HG02938 (cell line): ENCODE results near the gene S100A7.

Experiments
- ATAC-seq: cut with Tn5 transposase; IDR thresholded peaks from one replicate; pipeline ENCODE4 v1.9.1; 2021; ENCODE audit warnings: mild to moderate bottlenecking, moderate library complexity; ENCODE audit not compliant: unreplicated experiment

The S100A7 gene

DNA sequence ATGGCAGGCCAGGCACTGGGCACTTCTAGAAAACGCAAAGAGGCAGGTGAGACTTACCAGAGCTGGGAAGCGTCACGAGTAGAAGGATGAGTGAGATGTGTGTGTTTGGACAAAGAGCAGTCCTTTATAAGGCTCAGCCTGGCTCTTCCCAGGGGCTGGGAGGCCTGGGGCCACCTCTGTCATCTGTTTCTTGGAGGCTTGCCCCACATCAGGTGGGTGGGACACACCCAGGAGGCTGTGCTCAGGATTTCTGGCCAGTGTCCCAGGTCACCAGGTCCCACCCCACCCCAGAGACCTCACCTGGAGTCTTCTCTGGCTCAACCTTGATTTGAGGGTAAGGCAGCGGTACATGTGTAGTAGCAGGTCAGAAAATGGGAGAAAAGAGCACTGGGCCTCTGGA lies at the start of gene S100A7:
S100A7 (minus strand) TSS at position 101 of the 400 bp plus-strand sequence. CDS start 1,638 bp downstream, outside the sequence.
- no peak for ATAC-seq

DNA sequence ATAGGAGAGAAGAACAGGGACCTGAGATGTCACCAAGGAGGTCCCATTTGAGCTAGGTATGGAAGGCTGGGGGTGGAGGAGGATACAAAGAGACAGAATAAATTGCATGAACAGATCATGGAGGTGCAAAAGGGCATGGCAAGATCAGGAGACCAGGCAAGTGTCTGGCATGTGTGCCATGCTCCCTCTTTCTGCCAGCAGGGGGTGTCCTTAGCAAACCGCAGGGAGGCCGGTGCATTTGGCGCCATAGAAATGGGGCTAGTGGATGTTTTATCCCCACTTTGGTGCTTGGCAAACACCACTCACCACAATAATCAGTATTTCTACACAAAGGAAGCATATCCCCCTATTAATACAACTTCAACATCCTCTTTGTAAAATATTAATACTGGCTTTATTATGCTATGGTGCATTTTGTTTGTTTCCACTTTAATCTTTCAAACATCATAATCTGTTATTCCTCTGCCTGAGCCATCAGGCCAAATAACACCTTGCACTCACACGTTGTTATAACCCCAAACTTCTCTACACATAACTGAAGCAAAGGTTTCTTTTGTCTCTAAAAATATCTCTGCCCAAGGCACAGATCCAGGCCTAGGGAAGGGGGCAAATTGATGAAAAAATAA lies 49.4 kb upstream of the S100A7 start:
- no peak for ATAC-seq

DNA sequence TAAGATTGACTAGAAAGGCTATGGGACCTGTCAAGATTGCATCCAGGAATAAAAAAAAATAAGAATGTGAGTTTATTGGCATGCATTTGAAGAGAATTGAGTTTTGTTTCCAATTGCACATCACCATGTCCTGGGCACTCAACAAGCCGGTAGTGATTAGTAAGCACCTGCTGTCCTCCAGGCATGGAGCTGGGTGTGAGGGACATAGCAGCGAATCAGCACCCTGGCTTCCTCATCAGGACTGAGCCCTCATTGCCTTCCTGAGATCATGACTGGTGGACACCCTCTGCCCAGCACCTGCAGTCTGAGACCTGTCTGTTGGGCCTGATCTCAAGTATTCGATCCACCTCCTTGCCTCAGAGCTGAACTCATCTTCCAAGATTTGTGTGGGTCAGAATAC lies 48.6 kb upstream of the S100A7 start:
- no peak for ATAC-seq

DNA sequence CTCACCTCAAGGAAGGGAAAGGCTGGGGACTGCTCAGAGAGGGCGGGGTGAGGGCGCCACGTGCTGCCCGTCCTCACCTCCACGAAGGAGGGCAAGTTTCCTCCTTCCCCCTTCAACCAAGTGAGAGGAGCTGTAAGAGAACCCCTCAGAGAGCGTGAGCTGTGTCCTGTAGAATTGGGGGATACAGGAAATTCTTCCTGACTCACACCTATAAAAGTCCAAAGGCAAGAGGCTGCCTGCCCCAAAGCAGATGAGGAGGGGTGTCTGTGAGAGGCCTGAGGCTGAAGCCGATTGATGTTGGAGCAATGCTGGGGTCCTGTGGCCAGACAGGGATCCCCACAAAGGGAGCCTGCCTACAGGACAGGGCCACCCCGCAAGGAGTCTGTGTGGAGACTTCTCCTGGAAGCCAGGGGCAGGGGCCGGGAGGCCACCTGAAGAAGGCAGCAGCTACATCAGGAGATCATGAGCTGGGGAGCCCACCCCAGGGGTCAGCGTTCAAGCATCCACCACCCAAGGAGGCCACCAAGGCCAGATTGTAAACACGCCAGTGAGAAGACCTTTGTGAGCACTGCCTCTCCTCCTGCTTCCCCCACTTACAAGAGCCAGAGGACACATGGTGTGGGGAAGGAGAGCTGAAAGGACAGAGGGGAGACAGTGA lies 47.6 kb upstream of the S100A7 start:
- no peak for ATAC-seq

DNA sequence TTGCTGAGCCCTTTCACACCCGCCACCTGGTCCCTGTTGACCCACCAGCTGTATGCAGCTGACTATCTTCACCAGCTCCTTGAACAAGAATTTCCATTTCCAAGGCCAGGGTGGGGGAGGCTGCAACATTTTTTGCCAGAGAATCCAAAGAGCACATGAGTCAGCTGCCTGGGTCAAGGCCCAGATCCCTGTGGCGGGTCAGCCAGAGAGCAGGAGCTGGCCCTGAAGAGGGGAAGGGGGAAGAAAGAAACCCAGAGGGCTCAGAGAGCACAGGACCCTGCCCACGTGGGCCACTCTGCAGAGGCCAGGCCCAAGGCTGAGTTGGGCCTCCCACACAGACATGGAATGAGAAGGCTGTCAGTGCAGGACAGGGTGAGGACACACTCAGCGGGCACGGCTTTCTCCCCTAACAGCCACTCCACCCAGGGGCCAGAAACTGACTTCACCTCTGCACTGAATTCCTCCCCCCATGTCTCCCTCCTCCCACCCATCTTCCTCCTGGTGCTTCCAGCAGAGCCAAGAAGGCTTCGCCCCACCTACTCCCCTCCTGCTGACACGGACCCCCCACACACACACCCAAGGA lies 46.5 kb upstream of the S100A7 start:
- no peak for ATAC-seq

DNA sequence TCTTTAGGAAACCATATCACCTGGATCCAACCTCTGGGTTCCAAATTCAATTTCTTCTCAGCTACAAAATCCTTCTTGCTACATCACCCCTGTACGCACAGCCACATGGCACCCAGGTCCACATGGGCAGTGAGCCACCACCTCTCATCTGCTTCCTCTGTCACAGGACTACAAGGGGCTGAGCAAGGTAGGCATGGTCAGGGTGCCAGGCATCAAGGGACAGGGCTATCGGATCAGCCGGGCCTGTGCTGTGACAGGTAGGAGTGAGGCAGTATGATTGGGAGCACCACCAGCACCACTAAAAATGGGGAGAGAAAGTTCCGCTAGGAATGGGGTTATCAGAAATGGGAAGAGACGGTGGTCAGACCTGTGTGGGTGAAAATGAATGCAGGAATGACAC lies 45.9 kb upstream of the S100A7 start:
- no peak for ATAC-seq

DNA sequence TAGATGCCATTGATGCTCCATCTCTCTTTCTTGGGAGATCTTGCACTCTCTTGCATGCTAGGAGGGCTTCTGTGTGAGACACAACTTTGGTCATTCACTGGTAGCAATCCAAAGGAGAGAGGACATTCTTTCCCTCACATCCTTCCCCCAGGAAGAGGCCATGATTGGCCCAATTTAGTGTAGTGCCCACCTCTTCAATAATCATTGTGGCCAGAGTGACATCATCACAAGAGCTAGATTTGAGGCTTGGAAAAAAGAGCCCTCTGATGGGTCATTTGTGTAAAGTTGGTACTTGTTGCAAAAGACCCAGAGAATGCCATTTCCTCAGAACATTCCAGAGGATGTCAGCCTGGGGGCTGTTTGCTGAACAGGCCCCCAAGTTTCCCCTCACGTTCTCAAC lies 45.1 kb upstream of the S100A7 start:
- no peak for ATAC-seq

DNA sequence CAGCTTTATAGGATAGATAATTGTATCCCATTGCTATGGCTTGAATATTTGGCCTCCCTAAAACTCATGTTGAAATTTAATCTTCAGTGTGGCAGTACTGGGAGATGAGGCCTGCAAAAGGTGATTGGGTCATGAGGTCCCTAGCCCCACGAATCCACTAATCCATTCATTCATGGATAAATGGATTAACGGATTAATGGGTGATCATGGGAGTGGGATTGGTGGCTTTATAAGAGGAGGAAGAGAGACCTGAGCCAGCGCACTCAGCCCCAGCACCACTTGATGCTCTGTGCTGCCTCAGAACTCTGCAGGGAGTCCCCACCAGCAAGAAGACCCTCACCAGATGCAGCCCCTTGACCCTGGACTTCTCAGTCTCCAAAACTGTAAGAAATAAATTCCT lies 43.3 kb upstream of the S100A7 start:
- ATAC-seq = no peak

DNA sequence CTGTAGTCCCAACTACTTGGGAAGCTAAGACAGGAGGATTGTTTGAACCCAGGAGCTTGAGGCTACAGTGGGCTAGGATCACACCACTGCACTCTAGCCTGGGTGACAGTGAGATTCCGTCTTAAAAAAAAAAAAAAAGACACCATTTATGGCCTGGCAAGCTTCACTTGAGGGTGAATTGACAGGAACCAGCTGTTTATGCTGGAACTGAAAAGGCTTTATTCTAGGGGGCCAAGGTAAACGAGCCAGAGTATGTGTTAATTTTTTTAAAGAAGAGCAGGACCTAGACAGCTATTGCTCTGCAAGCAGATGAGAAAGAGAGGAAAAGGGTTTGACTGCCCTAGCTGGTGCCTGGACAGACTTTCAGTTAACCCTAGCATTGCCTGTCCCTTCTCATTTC lies 38.3 kb upstream of the S100A7 start:
- no peak for ATAC-seq

DNA sequence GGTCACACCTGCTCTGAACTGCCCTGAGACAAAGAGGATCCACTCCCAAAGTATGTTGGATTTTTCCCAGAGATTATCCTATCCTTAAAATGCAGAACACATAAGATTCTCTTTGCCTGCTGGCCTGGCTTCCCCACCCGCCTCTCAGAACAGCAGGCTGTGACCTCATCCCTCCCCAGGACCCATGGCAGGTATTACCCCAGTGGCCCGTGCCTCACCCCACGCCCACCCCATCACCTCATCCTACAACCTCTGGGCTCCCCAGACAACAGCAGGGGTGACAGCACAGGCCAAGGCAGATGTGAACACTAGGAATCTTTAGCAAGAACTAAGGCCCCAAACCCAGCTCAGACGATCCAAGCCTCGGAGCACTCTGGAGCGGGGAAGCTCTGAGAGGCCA lies 35.1 kb upstream of the S100A7 start:
- no peak for ATAC-seq

DNA sequence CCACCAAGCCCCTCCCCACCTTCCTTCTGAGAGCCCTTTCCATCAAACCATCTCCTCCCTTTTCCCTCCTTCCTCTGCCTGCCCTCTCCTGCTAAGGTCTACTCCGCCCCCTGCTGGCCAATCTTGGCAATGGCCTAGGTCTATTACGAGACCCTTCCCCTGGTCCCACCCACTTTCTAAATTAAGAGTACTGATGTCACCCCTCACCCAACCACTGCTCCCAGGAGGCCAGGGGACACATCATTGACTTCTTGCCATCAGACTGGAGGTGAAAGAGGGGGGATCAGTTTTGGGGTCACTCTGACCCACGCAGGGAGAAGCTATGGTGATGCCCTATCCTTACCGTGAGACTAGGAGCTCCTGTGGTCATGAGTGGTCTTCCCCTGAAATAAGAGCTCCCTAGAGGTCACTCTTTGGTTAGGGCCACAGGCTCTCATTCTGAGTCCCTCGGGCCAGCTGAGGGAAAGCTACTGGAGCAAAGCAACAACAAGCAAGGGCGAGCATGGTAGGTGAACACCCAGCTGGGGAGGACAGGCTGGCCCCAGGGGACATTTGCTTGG lies 34.6 kb upstream of the S100A7 start:
- ATAC-seq = no peak

DNA sequence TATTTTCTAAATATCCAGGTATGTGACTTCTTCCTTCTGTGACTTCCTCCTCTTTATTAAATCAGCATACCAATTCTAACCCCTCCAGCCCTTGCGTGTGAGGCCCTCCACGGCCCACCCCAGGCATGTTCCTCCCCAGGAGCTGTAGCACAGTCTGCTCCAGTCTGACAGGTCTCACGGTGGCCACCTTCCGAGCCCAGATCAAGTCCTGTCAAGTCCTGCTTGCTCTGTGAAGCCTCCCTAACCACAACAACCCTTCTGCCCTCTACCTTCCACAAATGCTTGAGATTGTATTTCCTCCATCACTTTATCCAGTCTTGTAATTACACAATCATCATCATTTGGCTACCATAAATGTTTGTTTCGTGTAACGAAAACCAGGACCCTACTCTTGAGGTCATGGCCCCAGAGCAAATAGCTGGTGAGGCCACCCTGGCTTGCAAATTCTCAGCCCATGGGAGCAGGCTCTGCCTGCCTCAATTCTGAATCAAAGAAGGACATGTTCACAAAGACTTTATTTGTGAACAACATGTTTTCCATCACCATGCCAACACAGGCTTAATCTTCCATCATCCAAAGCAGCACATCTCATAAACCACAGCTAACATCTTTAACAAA lies 33.0 kb upstream of the S100A7 start:
- ATAC-seq = no peak

DNA sequence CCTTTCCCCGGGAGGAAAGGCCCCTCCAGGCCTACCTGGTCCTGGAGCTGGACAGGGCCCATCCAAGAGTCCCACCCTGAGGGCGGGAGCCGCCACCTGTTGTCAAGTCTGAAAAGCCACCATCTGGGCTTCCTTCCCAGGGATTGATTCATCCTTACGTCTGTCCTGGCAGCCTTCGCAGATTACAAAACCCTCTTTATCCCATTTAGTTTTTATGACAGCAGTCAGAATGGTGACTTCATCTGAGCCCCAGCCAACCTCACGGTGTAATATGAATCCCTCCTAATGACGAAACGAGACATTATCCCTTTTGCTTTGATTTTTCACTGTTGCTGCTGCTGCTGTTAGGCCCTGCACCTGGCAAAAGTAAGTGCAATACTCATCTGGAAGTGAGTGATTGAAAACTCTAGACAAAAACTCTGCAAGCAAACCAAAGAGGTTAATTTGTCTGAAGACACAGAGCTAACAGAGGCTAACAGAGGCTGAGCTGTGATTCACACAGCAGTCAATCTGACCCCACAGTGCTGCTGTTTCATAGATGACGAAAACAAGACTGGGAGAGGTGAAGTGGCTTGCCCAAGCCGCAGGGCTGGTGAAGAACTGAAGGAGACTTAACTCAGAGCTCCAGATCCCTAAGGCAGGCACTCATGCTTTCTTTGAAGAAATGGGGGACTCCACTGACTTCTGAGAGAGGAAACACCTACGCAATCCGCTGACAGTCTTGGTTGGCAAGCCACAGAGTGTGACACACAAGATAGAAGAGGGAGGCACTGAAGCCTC lies 30.0 kb upstream of the S100A7 start:
- ATAC-seq = no peak

DNA sequence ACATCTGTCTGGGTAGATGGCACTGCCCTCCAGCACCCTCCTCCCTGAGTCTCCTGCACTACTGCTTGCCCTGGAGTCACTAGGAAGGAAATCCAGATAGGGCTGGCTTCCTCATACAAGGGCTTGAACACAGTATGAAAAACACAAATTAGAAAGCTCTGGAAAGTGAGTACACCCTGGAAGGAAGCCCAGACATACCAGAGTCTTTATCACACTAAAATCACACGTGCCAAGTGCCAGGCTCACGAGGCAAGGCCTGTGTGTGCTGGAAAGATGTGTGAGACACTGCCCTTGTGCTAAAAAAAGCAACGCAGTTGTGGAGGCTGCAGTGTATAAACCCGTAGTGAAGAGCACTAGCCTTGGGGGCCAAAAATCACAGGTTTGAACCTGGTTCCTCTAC lies 28.3 kb upstream of the S100A7 start:
- no peak for ATAC-seq

DNA sequence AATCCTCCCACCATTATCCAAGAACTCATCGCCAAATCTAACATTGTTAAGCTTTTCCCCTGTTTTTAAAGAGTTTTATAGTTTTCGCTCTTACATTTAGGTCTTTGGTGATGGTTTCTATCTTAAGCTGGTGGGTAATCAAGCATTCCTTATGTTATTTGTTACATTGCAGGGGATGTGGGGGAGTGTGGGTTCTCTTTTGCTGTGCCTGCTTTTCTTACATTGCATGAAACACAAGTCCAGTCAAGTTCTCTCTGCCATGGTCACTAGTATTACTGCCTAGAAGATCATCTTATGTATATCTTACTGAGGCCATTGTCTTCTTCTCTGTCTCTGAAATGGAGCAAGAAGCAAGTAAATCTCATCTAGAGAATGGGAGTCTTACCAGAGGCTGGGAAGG lies 27.3 kb upstream of the S100A7 start:
- no peak for ATAC-seq

DNA sequence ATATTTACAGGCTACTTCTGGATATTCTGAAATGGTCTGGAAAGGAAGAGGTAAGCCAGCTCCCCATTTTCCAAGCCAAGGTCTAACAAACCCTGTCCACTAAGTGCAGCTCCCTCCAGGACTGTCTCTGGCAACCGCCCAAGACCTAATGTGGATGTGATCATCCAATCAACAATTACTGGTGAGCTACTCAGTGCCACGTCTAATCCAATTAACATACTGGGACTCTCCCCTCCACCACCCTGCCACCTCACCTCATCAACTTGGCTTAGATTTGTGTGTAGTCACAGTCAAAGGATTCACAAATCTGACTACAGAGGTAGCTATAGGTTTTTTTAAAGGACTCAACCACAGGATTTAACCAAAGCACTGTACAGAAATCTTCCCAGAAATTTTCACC lies 25.4 kb upstream of the S100A7 start:
- ATAC-seq = no peak

DNA sequence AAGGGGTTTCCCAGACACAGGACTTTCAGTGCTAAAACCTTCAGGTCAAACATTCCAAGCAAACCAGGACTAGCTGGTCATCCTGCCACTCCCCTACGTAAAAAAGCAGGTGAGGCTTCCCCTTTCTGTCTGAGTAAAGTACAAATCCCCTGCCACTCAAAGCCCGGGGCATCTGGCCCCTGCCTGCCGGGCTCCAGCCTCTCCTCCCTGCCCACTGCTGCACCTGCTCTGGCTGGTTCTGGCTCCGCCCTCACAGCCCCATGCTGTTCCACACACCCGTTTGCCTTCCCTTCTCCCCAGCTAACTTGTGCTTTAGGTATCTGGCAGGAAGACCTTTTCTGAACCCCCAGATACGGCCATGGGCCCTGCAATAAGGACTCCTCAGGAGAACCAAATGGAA lies 23.3 kb upstream of the S100A7 start:
- no peak for ATAC-seq

DNA sequence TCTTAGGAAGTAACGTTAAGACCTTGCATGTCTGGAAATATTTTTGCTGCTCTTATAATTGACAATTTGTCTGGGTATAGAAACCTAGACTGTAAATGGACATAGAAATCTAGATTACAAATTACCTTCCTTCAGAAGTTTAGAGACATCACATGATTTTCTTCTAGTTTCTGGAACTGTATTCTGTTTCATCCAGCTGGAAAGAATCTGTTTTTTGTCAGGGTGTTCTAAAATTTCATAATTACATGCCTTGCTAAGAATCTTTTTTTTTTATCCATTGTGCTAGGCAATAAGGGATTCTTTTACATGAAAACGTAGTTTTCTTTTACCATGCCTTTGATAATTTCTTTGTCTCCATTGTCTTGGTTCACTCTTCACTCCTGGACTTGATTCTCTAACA lies 20.7 kb upstream of the S100A7 start:
- no peak for ATAC-seq

DNA sequence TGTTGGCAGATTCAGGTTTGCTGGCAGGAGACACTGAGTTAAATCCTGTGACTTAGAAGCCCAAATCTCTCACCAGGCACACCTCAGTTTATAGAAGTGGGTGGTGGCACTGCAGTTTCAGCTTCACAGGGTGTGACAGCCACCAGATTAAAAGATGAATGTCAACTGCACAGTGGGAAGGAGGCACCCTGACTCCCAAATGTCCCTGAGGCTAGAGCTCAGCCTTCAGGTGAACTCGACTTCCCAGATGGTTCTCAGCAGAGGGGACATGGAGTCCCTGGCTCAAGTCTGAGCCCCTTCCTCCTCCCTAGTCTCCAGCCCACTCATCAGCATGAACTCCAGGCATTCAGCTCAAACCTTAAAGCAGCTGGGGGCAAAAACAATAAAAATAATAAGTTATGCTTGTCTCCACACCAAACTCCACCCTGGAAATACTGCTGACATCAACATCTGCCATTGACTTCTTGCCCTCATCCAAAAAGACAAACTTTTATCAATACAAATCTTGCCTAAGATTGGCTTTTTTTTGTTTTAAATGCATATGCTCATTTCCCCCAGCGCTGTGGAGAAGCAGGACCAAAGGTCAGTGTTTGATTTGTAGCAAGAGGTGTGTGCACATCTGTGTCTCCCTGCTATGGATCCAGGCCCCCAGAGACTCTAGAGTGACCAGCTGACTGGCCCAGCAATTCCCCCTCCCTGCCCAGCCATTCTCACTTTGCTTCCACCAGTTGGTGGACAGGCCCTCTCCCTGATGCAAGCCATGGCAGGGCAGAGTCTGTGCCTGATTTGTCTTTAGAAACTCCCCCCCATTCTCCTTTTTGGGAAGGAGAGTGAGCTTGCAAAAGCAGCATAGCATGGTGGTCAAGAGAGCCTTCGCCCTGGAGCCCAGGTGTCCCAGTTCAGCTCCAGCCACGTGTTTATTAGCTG lies 18.5 kb upstream of the S100A7 start:
- no peak for ATAC-seq
